NCI-H524 treated with DMSO at 0.1 percent for 48 hours (cell line): ENCODE measurements around the gene GOLIM4.

Source experiments
- DNase-seq: peaks from one replicate; lab custom pipeline; 2025; lab: John Stamatoyannopoulos, UW

Gene GOLIM4

DNA sequence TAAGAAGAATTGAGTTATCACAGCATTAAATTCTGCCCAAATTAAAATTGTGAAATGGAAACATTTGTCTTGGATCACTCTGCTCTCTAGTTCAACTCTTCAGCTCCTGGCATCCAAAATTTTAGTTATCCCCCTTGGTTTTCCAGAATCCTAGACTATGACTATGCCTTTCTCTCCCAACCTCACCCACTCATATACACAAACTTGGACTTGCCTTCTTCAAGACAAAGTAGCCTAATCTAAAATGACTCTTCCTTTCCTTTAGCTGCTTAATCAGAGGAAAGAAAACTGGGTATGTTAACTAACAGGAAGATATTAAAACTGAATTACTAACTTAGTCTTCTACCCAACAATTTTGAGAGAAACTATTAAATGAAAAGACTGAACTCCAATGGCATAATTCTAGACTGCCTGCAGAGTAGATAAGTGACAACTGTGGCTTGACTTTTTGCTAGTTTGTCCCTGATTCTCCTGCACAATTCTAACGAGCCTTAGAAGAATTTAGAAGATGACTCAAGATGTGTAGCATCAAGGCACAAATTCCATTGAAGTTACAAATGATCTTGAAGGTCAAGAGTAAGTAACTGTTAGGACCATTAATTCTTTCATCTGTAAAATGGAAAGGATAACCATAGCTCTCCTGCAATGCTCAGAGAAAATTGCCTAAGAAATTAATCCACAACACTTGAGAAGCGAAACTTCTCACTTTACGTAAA, 5.2 kb upstream of the GOLIM4 start:
- no peak for DNase-seq

DNA sequence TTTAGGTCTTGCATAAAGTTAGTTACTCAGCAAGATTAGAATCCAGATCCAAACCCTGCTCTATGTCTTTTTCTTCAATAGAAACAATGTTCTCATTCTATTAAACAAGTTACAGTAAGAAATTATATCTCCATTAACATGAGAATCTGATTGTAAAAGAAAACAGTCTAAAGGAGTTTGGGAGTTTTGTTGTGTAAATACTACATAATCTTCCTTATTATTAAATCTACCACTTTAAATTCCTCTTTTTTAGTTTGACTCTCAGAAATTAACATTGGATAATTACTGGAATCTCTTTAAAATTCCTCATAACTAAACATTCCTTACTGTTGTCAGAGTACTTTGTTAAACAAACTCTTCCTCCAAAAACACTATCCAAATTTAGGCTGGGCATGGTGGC, 1.7 kb upstream of the GOLIM4 start:
- no peak for DNase-seq

DNA sequence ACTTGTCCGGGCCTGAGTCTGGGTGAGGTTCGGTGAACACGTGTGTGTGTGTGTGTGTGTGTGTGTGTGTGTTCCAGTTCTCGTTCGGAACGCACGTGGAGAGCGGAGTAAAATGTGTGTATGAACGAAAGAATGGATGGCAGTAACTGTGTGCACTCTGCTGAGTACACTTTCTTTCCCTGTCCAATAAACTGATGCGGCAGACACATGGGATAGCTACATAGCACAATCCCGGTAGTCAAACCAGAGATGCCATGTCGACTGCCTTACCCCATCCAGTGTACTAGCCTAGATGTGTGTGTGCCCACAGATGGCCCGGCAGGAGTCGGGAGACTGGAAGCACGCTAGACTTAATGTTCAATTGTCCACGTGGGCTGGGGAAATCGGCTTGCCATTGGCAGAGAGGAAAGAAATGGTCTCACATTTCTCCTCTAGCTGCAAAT, 507 bp upstream of the GOLIM4 start:
- peak; percentile 94 for DNase-seq

DNA sequence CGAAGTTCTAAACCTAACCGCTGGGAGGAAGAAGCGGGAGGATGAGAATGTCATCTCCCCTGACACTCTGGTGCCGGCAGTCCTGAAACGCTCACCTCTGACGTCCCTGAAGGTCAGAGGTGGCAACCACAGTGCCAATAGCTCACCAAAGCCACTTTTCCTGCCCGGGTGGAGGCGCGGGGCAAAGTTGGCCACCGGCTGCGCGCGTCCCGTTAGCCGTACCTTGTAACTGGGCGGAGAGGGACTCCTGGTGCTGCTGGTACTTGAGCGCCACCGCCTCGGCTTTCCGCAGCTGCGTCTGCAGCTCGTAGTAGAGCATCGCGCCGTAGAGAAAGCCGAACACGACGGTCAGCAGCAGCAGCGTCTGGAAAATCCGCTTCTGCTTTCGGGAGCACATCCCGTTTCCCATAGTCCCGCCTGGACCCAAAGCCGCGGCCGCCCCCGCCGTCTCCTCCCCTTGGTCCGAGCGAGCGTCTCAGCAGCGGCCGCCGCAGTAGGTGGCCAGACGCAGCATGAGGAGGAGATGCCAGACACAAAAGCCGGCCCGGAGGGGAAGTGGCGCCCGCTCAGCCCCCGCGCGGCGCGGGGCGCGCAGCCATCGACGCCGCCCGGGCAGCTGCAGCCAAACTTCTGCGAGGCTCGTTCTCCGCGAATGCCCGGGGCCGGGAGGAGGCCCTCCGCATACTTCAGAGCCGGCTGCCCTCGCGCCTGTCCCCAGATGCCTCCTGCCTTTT, 680 bp downstream of the GOLIM4 start:
- DNase-seq: no peak

DNA sequence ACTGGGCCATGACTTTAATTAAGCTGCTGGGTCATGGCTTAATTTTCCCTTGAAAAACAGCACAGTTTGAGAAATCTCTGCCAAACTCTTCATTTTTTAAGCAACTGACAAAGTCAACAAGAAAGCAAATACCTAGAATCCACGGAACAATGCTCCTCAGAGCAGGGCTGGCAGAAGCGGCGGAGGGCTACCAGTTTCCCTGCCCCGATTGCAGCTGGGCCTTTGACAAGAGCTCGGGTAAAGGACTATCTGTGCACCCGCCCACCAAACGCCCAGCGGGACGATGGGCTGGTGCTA, 1.2 kb downstream of the GOLIM4 start:
- no peak for DNase-seq

DNA sequence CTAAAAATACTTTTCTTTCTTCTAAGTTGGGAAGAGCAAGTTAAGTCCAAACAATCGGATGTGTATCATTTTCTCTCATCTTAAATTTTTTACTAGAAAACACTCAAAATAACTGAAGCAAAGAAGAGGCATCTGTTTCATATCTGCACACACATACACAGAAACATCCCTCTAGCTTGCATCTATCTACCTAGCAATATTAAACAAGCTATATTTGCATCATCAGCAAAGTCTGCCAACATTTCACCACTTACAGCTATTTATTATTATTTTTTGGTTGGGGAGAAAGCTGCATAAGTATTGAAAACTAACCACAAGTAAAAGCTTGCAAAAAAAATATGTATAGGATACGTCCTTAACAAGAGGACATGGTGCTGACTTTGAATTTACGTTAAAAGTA, 1.9 kb downstream of the GOLIM4 start:
- no peak for DNase-seq

DNA sequence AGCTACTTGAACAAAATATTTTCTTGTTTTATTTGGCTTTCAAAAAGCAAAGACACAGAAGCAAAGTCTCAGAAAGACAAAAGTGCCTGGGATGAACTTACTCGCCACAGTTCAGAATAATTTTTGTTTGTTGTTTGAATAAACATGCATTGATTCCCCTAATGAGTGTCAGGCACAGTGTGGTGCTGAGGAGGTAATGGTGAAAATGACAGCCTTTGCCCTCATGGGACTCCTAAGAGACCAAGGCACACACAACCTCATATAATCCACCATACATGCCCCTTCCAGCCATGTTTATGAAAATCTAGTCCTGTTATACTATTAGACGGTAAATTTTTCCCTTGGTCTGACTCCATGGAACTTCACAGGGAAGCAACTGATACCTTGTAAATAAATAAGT, 2.5 kb downstream of the GOLIM4 start:
- DNase-seq: no peak

DNA sequence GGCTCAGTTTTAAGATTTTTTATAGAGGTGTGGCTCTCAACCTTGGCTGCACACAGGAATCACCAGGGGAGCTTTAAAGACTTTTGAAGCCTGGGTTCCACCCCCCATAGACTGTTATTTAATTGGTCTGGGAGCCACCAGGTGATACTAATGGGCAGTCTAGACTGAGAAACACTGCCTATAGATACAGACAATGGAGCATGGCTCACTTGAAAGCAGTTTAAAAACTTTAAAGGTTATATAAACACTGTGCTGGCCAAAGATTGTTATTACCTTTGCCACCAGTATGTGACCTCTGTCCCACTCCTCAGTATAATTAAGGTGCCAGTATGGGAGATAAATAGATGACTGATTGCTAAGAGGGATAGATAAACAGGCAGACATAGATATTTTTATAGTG, 3.8 kb downstream of the GOLIM4 start:
- no peak for DNase-seq

DNA sequence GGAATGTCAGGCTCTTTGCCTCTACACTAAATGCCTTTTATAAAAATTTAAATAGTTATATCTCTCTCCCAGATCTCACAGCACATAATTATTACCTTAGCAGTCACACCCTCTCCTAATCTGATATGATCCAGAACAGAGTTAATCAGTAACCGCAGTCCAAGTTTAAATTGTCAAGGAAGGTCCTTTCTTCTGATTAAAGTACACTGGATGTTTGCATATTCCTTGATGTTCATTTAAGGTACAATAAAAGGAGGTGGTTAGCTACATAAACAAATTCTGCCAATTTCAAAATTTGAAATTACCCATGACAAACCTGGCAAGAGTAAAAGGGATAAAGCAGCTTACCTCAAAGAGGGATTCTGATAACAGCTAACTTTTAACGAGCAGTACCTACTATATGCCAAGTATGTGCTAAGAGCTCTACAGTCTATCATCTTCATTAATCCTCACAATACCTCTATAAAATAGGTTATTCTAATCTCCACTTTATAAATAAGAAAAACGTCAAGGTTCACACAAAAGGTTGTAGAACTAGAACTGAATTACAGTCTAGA, 4.3 kb downstream of the GOLIM4 start:
- no peak for DNase-seq

DNA sequence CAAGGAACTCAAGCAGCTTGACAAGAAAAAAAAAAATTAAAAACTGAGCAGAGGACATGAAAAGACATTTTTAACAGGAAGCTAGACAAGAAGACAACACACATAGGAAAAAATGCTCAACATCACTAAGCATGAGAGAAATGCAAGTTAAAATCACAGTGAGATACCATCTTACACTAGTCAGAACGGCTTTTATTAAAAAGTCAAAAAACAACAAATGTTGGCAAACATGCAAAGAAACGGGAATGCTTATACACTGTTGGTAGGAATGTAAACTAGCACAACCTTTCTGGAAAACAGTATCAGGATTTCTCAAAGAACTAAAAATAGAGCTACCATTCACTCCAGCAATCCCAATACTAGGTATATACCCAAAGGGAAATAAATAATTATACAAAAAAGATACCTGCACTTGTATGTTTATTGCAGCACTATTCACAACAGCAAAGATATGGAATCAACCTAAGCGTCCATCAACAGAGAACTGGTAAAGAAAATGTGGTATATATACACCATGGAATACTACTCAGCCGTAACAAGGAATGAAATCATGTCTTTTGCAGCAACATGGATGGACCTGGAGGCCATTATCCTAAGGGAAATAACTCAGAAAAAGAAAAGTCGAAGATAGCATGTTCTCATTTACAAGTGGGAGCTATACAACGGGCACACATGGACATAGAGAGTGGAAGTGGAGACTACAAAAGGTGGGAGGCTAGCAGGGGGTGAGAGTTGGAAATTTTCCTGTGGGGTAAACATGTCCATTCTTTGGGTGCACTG, 5.2 kb downstream of the GOLIM4 start:
- no peak for DNase-seq

DNA sequence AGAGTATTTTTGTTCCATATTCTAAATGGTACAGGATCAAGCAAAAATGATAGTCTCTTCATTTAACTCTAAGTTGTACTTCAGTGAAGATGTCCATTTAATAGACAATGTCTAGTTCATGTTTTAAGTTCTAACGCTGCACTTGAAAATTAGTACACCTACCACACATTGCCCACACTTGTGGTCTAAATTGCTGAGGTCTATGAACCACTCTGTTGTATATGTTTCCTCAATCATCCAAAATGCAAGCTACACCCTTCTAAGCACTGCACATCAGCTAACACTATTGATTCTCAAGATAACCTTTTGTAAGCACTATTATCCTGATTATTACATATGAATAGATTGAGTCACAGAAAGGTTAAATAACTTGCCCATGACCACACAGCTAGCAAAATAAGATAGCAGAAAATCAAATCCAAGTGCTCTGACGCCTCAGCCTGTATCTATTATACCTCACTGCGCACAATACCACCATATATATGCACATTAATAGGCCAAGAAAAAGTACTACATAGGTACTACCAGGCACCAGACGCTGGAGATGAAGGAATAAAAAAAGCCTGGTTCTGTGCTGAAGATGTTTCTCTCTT, 6.4 kb downstream of the GOLIM4 start:
- DNase-seq: no peak

DNA sequence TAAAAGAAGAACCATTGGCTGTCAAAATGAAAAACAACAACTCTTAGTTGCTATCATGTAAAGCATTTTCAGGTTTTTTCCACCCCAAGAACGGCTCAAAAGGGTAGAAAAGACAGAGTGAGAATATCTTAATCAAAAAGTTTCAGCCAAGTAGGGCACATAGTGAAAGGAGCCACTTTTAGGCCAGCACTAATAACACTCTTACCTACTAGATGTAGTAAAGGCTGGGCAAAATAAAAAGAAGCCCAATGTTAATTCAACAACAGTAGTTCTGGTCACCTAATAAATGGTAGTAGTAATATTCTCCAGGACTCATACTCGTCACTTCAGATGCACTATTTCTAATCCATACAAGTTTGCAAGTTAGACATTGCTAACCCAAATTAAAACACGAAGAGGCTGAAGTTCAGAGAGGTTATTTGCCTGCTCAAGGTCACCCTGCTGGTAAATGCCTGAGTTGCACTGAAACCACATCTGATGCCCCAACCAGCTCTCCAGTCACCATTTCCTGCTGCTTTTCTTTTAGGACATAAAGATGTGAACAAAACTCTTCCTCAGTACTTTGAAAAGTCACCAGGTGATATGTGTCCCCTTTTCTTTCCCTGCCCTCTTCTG, 7.5 kb downstream of the GOLIM4 start:
- DNase-seq: no peak

DNA sequence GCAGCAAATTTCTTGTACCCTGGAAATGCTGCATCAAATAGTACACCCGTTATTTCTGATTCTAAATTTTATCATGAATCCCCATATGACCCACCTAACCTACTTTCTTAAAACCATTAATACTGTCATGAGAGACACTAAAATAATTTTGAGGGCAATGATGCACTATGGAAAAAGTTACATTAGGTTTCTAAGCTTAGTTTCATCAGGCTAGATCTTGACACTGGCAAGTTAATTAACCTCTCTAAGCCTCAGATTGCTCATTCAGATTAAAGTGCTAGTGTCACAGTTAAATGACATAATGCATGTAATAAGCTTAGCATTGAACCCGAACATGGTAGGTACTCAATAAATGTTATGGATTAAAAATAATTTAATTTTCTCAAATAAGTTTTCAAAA, 8.2 kb downstream of the GOLIM4 start:
- DNase-seq: no peak

DNA sequence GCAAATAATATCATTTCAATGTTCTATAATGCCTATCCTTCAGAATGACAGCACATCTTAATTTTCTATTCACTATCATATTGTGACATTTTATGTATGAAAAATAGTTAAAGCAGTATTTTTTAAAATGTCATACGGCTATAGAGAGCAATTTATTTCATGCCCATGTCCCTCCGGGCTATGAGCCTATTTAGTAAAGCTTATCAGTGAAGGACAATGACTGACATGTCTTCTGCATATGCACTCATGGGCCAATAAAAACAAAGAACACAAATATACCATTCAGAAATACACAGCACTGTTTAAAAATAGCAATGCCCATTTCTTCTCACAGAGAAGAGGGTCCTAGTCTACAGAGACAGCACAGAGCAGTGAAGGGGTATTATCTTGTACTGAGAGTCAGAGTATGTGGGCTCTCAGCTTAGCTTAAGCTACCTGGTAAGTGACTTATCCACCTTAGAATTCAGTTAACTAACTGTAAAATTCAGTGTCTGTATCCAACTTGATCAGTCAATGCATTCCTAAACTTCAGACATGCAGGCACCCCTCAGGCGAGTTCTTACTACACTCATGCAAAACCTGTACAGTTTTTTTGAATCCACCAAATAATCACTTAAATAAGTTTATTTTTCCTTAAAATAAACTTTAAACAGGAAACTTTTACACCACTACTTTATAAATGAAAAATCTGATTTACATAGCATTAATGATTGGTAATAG, 9.0 kb downstream of the GOLIM4 start:
- DNase-seq: no peak

DNA sequence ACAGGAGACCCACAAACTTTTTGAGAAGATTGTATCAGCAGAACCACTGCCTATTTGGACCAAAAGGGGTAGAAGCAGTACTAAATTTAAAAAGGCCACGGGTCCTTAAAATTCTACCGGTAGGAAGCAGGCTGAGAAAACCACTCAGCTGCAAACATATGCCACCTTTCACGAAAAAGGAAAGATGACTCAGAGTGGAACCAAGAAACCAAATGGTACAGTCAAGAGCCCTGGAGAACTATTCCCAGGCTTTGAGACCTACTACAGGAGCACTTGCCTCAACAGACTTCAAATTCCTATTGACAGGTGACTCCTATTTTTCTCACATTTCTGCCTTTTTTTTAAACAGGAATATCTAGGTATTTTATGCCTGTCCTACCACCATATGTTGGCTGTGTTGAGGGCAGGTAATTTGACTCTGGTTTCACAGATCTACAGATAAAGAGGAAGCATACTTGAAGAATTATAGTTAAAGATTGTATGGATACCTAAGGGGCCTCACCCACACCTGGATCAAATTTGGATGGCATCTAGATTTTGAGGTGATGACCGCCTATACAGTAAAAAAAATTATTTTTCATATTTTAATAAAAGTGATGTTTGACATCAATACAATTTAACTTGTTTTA, 10.1 kb downstream of the GOLIM4 start:
- peak; percentile 55 for DNase-seq

DNA sequence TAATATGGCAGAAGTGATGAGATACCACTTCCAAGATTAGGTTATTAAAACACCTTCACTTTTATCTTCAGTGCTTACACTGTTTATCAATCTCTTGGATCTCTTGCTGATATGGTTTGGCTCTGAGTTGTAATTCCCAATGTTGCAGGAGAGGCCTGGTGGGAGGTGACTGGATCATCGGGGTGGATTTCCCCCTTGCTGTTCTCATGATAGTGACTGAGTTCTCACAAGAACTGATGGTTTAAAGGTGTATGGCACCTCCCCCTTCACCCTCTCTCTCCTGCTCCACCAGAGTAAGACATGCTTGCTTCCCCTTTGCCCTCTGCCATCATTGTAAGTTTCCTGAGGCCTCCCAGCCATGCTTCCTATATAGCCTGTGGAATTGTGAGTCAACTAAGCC, 11.8 kb downstream of the GOLIM4 start:
- DNase-seq: no peak

DNA sequence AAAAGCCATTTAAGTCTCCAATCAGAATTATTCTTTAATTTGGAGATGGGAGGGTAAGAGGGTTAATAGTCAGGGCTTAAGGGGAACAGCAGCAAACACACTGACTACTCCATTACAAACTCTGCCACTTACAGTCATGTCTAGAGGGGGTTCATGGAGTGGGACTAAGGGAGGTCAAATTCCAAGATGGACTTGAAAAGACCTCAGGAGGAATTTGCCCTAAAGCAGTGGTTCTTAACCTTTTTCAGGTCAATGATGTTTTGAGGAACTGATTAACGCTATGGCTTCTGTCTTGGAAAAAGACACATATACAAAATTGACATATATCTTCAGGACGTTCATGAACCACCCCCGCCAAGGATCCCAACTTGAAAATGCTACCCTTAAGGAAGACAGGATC, 13.9 kb downstream of the GOLIM4 start:
- DNase-seq: no peak

DNA sequence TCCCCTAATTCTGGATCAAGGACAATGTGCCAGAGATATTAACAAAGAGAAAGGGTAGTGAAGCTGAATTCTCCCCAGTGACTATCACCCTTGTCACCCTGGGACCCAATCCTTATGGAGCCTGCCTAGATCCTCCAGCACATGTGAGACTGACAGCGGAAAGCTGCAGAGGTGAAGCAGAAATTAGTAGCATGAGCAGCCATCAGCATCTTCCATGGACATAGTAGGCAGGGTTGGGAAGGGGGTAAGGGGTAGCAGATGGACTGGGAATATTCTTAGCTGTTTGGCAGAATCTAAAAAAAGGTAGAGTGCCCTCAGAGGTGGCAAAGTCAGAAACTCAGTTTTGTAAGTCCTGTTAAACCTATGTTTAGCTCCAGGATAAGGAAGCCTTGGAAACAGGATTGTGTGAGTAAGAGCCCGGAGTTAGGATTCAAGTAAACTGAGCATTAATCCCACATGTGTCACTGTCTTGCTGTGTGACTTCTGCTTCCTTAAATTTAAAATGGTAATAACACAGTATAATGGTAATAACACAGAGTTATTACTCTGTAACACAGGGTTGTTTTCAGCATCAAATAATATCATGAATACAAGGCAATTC, 14.5 kb downstream of the GOLIM4 start:
- DNase-seq: no peak

DNA sequence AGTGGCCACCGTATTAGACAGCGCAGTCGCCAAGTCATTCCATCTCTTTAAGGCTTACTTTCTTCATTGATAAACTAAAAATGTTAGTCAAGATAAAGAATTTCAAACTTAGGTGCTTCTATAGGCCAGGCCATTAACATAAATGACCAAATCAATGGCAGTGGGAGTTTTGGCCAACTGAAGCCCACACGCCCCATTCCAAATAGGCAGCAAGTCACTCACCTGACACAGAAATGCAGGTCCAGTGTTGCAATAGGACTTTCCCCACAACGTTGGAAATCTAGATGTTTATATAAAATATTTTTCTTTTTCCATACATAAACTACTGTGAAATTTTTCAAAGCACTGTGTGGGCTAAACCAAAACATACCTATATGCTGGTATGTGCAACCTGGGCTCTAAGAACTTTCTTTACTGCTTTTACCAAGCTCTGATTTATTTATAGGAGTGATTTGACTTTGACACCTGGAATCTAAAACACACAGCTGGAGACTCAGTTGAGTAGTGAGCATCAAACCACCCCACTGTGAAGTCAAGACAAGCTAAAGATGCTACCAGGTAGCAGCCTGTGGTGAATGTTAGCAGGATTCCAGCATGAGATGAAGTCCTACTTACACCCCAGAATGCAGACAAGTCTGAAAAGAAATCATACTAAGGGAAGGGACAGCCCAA, 15.1 kb downstream of the GOLIM4 start:
- DNase-seq: no peak

DNA sequence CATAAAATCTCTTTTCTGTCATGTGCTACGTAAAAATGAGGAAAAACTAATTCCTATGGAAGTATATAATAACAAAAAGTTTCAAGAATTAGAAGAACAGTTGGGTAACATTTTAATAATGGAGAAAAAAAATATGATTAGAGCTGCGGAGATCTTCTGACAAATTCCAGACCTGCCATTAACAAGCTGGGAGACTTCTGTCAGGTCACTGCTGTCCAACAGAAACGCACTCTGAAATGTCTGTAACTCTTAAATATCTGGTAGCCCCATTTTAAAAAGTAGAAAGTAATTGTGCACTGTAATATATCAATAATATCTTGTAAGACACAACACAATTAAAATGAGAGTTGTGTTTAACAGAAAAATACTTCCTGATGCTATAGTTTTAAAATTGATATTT, 15.7 kb downstream of the GOLIM4 start:
- DNase-seq: no peak
